Fibroblast of skin of left quadriceps (primary cell): ENCODE results near the gene MYOC.
"Not testable (repeated sequence)": the region's sequence is repeated elsewhere in the genome, so short reads cannot be mapped to it uniquely, and the experiment has no call there.

Experiments
- DNase-seq, 2 experiments: peaks; one replicate each; pipeline ENCODE4 v3.0.0-alpha.2; 2013; ENCODE audit warnings: low read depth in 2 of 2

The MYOC gene

DNA sequence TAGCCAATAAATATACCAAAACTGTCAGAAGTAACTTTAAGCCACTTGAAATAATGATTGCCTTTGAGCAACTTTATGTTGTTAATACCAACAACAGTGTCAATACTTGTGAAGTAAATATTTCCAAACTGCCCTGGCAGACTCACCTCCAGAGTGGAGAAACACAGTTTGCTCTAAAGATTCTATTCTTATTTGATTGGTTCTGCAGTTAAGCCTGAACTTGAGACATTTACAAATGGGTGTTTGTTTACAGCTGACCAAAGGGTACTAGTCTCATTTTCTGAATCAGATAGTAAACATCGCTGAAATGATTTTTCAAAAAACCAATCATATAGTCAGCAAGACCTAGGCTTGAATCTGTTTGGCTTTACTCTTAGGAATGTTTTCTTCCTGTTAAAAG is 1.3 kb upstream of the MYOC start:
- no peak for DNase-seq

GRCh38 chr1:171646249-171646560 is 6.3 kb downstream of the MYOC start:
- DNase-seq: no peak

- DNase-seq: no peak
These were observed 6.8 kb downstream of the MYOC start for GRCh38 chr1:171645553-171646248.

DNA sequence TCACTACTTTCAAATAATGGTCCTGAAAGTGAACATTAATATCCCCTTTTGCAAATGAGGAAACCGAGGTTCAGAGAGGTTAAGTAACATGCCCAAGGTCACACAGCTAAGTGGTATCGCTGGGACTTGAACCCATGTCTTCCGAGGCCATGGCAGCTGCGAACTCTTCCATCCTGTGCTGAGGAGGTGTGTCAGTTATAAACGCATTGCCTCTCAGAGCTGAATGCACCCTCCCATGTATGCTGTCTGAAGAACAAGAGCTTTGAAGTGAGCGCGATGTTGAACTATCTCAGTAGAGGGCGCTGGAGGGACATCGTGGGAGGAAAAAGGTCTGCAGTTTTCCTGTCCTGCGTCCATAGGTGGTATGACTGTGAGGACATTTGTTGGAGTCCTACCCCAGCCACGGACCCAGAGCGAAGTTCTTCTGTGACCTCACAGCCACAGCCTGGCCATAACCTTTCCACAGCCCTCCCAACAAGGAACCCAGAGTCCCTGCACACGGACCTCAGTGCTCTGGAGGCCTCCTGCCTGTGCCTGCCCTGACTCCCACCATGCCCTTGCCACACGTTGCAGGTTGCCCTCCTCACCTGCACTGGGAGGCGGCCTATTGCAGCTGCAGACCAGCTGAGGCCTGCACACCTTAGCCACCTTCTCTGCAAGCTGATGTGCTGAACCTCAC is 7.5 kb downstream of the MYOC start:
- DNase-seq: peak; percentile 66 to 70

GRCh38 chr1:171643156-171643555 is 9.3 kb downstream of the MYOC start:
- DNase-seq: no peak

DNA sequence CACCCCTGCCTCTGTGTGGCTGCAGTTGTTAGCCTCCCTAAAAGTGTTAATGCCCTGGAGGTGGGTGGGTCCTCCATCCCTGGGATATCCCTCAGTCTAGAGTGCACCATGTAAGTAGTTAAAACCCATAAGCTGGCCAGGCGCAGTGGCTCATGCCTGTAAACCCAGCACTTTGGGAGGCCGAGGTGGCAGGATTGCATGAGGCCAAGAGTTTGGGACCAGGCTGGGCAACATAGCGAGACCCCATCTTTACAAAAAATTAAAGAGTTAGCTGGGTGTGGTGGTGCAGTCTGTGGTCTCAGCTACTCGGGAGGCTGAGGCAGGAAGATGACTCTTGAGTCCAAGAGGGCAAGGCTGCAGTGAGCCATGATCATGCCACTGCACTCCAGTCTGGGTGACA is 10.3 kb downstream of the MYOC start:
- DNase-seq: no peak

DNA sequence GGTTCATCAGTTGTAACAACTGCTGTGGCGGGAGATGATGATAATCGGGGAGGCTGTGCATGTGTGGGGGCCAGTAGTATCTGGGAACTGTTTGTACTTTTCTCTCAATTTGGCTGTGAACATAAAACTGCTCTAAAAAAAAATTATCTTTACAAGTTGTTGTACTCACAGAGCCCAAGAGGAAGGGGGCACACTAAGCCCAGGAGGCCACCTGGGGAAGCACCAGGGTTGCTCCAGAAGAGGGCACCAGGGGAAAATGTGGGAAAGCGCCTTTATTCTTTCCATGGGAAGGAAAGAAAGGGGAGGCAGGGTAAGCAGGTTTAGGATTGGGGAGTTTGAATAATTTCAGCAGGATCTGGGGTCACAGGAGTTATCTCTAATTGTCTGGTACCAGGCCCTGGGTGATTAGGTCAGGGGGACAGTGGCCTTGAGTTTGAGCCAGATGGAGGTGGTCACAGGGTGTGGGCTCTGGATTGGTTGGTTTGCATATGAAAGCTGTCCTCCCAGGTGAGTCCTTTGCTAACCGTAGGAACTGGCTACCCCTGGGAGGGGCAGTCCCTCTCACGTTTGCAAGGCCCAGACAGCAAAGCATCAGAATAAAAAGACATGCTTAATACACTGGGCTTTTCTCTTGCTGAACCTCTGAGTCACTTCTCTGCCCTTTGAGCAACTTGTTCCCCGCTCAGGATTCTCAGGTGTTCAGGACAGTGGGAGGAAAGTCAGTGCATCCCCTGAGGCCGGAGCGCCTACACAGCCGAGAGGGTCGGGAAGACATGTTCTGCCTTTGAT is 11.2 kb downstream of the MYOC start:
- no peak for DNase-seq

- DNase-seq: no peak
These were observed 12.3 kb downstream of the MYOC start for GRCh38 chr1:171640225-171640624.

GRCh38 chr1:171637928-171638576 is 14.4 kb downstream of the MYOC start:
- DNase-seq: no peak

GRCh38 chr1:171636141-171636540 is 16.3 kb downstream of the MYOC start:
- no peak for DNase-seq

DNA sequence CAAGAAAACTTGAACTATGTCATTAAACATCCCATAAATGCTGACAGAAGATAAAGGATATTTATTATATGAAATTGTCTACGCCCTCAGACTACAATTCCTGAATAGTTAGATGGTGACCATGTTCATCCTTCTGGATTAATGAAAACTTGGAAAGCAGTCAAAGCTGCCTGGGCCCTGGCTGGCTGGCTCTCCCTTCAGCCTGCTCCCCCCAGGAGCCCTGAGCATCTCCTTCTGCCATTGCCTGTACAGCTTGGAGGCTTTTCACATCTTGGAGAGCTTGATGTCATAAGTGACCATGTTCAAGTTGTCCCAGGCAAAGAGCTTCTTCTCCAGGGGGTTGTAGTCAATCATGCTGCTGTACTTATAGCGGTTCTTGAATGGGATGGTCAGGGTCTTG is 16.8 kb downstream of the MYOC start:
- no peak for DNase-seq

- DNase-seq: no peak
These were observed 24.3 kb downstream of the MYOC start for GRCh38 chr1:171628225-171628624.

DNA sequence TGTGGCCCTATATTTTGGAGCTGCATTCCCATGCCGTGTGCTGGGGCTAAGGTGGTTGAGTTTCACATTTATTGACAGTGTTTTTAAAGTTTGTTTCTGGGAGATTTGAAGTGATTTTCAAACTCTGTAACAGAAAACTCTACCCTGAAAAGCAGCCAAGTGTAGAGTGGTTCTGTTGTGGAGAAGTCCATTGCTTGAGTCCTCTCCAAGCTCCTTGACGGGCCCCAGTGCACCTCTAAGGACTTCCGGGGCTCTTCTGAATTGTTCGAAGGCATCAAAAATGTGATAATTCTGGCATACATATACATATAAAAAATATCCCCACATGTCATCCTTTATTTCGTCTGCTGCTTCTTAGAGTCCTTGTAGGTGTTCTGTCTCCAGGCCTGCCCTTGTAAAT is 25.5 kb downstream of the MYOC start:
- no peak for DNase-seq

DNA sequence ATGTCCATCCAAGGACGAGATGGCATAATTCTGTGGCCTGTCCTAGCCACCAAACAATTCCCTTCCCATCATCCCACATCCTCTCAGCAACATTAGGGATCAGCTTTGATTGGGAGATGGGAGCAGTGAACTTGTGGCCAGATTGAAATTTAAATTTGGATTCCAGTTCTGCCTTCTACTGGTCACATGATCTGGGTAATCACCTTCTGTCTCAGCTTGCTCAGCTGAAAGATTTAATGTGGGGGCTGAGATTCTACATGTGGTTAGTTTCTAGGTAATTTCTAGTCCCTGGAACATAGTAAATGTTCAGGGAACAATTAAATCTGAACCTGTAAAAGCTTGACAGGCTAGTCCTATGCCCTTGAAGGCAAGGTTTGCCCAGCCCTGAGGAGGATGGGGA is 27.3 kb downstream of the MYOC start:
- DNase-seq: no peak

DNA sequence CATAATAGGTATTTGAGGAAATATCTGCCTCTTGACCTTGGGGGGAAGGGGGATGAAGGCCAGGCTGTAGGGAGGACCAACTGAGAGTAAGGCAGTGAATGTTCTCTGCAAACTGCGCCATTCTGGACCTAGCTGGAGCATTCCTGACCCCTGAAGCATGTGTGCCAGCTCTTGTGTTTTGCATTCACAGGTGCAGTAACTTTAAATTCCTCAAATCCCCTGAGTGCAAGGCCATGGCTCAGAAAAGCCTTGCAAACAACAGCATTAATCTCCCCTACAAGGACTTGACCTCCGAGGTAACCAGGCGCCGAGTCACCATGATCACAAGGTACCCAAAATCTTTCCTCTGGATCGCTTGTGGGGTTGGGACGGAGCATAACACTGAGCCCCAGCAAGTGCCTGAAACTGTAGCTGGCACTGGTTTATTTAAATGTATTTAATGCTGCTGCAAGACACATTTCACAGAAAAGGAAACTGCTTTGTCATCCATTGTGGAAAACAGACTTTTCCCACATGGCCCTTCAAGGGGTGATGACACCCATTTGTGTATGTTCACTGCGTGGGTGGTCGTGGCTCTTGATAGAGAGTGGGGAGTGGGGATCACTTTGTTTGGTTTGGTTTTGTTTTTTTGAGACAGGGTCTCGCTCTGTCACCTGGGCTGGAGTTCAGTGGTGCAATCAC is 28.7 kb downstream of the MYOC start:
- DNase-seq: no peak

DNA sequence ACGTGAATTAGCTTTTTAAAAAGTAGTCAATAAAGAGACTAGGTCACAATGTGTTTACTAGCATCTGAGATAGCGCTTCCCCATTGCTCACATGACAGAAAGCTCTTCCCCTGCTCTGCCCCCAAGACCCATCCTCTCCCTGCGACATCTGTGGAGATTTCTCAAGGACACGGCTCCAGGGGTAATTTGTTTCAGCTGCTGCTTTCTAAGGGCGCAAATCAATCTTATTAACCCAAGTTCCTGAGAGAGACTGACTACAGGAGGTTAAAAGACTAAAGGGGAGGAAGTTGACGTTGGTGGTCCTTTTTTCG is 30.4 kb downstream of the MYOC start, which contains the start of gene MYOCOS:
Gene MYOCOS, plus strand, starts transcription at position 92 of the 311 bp plus-strand sequence. CDS start 1,641 bp downstream, outside the sequence.
- no peak for DNase-seq

GRCh38 chr1:171616586-171616985 is 35.9 kb downstream of the MYOC start:
- no peak for DNase-seq

- DNase-seq: not testable (repeated sequence)
These were observed 37.2 kb downstream of the MYOC start for GRCh38 chr1:171615122-171615906.

- DNase-seq: no peak
These were observed 39.2 kb downstream of the MYOC start for GRCh38 chr1:171613282-171613681.

GRCh38 chr1:171611306-171611705 is 41.2 kb downstream of the MYOC start:
- no peak for DNase-seq

- DNase-seq: no peak
These were observed 42.1 kb downstream of the MYOC start for GRCh38 chr1:171610385-171610784.
